ENCODE data around the gene LYRM4.

DNA sequence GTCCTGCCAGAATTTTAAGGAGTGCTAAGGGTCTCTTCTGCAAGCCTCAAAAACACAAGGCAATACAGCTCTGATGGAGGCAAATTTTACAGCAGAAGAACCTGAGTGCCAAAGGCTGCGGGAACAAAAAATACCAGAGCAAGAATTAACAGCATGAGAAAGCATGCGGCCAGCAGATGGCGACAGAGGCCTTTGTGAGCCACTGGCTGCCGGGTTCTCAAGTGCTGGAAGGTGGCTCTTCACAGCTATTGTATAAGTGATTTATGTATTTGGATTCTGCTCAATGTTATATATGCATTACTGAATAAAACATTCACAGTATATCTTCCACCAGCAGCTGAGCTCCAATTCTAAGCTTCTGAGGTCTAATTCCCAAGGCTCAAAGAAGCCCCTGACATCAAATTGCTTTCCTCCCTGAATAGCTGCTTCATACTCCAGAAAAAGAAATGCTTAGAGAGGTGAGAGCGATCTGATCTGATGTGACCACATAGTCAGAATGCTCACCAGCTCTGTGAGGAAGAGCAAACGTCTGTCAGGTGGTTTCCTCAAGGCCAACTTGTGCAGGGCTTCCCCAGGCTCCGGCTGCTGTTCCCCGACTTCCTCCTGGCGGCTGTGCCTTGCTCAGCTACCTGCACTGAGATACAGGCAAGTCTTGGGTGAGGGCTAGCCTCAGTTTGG, 117.0 kb downstream of the LYRM4 start:
- TF ChIP-seq POLR2A (IDR thresholded peaks at IDR 0.05; ENCODE audit: low read depth): no peak
- TF ChIP-seq, protein P1, sequence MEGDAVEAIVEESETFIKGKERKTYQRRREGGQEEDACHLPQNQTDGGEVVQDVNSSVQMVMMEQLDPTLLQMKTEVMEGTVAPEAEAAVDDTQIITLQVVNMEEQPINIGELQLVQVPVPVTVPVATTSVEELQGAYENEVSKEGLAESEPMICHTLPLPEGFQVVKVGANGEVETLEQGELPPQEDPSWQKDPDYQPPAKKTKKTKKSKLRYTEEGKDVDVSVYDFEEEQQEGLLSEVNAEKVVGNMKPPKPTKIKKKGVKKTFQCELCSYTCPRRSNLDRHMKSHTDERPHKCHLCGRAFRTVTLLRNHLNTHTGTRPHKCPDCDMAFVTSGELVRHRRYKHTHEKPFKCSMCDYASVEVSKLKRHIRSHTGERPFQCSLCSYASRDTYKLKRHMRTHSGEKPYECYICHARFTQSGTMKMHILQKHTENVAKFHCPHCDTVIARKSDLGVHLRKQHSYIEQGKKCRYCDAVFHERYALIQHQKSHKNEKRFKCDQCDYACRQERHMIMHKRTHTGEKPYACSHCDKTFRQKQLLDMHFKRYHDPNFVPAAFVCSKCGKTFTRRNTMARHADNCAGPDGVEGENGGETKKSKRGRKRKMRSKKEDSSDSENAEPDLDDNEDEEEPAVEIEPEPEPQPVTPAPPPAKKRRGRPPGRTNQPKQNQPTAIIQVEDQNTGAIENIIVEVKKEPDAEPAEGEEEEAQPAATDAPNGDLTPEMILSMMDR (IDR thresholded peaks at IDR 0.05): peak; percentile 87 to 95 (median 92)

All from esophagus muscularis mucosa (tissue), 3 donors.